ENCODE results near the gene TYW1B.
A peak's percentile ranks its signal among the peaks of the same experiment; 100 is the strongest.
"Not testable (repeated sequence)": the region's sequence is repeated elsewhere in the genome, so short reads cannot be mapped to it uniquely, and the experiment has no call there.

The TYW1B gene

DNA sequence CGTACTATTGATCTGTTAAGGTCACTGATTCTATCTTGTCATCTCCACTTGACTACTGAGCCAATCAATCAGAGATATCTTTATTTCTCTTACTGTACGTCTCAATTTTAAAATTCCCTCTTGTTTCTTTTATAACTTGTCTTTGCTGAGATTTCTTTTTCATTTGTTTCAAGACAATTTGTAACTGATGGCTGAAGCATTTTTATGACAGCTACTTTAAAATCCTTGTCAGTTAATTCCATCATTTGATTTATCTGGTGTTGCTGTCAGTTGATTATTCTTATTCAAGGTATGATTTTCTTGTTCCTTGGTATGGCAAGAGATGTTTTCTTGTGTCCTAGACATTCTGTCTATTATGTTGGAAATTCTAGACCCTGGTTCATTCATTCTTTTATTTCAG, 76.6 kb downstream of the TYW1B start:
- DNase-seq = no peak

DNA sequence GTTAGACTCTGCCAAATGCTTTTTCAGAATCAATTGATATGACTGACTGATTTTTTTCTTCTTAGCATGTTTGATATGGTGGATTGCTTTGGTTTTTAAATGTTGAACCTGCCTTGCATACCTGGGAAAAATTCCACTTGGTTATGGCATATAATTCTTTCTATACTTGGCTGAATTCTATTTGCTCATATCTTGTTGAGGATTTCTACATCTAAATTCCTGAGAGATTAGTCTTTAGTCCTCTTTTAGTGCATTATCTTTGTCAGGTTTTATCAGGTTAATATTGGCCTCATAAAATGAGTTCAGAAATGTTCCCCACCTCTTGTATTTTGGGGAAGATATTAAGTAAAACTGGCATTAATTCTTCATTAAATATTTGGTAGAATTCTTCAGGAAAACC, 79.4 kb downstream of the TYW1B start:
- DNase-seq = peak; percentile 33

DNA sequence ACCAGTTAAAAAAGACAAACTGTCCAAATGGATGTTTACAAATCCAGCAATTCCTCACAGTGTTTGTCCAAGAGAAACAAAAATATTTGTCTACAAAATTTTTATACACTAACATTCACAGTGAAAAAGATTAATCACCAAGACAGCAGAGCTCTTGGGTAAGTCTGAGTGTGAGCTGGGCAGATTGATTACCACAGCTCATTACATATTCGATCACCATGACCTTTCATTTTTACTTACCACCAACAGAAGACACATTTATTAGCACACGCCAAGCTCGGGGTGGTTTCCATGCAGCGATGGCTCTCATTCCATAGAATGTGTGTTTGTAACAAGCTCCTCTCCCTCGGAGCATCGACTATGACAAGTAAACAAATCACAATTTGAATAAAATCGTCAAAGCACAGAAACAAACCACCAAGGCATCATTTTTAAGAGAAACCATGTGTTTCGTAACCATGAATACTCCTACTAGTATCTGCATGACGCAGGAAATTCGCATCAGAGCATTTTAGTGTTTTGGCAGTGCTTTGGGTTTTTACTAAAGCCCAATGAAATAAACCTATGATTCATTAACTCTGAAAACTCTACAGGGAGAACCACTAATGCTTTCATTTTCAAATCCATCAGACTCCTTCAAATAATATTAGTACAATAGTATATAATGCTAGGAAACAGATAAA, 83.6 kb downstream of the TYW1B start:
- DNase-seq = peak; percentile 67

DNA sequence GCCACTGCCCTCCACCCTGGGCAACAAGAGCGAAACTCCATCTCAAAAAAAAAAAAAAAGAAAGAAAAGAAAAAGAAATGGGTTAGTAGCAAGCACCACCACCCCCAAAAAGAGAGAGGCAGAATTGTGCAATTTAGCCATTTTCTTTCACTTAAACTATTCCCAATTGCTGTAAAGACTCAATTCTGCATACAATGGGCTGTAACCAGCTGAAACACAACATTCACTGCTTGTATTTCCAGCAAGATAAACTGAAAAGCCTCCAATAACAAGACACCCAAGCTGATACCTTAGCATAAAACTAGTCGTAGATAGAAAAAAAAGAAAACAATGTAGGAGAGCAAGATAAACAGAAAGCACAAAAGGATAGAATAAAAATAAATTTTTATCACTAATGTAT, 84.2 kb downstream of the TYW1B start:
- DNase-seq = not testable (repeated sequence)

DNA sequence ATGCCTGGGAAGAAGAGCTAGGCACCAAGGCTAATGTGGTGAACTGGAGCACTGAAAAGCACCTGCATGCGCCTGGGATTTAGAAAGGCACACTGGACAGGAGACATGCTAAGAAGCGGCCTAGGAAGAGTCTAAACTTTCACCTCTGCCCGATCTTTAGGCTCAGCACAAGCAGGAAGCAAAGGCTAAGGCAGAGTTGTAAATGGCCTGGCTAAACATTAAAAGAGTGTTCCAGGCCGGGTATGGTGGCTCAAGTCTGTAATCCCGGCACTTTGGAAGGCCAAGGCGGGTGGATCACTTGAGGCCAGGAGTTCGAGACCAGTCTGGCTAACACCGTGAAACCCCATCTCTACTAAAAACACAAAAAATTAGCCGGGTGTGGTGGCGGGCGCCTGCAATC, 88.3 kb downstream of the TYW1B start:
- not testable (repeated sequence) for DNase-seq

DNA sequence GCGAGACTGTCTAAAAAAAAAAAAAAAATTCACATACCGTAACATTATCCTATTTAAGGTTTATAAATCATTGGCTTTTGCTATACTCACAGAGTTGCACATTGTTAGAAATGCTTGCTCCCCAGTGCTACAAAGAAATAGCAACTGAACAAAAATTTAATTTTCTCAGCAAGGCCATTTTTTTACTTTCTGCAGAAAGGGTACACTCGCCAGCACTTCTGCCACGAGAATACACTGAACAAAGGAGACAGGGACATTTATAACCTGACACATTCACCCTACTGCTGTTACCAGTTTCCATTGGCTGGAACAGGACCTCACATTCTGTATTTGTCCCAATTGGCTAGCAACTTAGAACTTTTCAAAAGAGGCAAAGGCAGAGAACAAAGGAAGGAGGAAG, 92.1 kb downstream of the TYW1B start:
- DNase-seq = not testable (repeated sequence)

DNA sequence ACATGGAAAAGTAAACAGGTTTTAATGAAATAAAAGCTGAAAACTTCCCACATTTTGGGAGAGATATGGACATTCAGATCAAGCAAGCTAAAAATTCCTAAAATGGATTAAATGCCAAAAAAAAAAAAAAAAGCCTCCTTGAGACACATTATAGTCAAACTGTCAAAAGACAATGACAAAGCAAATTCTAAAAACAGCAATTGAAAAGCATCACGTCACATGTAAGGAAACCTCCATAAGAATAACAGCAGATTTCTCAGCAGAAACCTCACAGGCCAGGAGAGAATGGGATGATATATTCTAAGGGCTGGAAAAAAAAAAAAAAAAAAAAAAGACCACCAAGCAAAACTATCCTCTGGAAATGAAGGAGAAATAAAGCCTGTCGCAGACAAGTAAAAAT, 97.2 kb downstream of the TYW1B start:
- DNase-seq = not testable (repeated sequence)

DNA sequence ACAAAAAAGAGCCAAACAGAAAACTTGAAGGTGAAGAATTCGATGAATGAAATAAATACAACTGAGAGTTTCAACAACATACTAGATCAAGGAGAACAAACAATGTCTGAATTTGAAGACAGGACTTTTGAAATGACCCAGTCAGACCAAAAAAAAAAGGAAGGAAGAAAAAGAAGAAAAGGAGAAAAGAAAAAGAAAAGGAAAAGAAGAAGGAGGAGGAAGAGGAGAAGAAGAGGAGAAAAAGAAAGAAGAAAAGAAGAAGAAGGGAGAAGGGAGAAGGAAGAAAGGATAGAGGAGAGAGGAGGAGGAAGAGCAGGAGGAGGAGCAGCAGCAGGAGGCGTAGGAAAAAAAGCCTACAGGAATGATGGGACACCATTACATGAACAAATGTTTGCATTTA, 97.6 kb downstream of the TYW1B start:
- DNase-seq = not testable (repeated sequence)

DNA sequence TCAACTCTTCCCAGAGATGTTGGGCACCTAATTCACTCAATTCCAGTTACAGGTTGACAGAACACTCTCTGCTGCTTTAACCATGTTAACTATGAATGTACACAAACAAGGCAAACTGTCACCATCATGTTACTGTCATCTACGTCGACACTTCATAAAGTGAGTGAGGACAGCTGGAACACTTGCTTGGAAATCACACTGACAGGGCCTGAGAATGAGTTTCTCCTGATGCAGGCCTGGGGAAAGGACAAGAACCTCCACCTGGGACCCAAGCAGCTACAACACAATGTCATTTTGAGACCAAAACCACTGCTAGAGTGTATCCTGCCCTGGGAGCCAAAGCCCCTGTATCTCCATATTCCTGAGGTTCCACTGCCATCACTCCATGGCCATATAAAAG, 98.9 kb downstream of the TYW1B start:
- DNase-seq = not testable (repeated sequence)

DNA sequence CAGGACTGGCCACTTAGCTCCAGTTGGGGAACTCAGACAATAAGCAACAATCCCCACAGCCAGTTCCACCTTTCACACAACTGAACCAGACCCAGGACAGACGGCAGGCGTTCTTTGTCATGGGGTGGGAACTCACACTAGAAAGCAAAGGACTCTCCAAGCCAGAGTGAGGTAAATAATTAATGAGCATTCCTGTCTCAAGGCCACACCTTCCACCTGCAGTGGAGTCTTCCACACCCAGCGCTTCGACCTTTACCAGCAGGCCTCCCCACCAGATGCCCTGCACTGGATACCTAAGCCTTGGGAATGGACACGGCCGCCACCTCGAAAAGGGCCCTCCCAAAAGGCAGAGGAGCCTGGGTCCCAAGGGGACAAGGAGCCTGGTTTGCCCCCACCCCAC, 105.3 kb downstream of the TYW1B start:
- not testable (repeated sequence) for DNase-seq

DNA sequence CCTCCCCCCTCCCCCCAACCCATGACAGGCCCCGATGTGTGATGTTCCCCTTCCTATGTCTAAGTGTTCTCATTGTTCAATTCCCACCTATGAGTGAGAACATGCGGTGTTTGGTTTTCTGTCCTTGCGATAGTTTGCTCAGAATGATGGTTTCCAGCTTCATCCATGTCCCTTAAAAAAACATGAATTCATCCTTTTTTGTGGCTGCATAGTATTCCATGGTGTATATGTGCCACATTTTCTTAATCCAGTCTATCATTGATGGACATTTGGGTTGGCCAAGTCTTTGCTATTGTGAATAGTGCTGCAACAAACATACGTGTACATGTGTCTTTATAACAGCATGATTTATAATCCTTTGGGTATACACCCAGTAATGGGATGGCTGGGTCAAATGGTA, 107.1 kb downstream of the TYW1B start:
- DNase-seq = not testable (repeated sequence)

DNA sequence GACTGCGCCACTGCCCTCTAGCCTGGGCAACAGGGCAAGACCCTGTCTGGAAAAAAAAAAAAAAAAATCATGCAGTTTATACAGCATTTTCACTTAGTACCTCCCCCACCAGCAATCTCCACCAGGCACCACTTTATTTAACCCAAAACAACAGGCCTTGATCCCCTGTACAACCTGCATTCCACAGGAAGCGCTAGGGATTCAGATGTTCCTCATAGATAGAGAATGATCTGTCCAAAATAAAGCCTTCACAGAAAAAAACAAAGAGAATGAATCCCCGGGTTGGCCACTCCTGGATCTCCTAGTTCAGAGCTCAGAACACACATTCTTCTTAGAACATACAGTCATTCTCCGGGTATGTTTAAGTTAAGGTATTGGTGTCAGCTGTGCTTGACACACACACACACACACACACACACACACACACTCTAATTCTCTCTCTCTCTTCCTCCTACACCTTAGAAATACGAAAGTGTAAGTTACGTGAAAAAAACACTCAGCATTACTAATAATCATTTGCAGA, 110.7 kb downstream of the TYW1B start:
- peak; percentile 49 for DNase-seq

DNA sequence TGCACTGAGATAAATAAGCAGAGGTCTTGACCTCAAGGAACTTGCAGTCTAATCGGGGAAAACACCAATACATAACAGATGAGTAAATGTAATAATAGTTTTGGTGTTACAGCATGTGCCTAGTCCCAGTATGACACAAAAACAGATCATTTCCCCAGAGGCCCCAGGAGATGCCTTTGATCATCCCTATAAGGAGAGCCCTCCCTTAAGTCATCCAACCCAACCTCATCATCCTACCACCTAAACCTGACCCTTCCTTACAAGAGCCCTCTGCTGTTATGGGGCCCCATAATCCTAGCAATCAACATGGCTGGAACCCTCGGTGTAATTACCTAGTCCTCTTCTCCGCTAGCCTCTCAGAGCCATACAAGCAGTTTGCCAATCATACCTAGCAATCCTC, 116.1 kb downstream of the TYW1B start:
- DNase-seq = not testable (repeated sequence)

DNA sequence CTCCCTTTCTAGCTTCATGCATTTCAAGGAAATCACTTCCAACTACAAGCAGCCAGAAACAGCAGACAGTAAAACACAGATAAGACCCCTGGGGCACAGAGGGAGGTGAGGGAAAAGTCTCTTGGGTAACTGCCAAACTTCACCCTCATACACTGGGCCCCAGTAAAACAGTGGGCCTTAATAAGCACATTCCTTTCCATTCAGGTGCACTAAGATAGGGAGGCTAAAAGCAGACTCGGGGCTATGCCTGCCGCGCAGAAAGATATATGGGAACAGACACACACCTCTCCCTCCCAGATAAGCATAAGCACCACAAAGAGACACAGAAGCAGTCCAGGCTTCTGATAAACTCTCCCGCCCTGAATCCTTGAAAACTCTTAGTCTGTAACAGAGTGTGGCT, 117.0 kb downstream of the TYW1B start:
- no peak for DNase-seq

DNA sequence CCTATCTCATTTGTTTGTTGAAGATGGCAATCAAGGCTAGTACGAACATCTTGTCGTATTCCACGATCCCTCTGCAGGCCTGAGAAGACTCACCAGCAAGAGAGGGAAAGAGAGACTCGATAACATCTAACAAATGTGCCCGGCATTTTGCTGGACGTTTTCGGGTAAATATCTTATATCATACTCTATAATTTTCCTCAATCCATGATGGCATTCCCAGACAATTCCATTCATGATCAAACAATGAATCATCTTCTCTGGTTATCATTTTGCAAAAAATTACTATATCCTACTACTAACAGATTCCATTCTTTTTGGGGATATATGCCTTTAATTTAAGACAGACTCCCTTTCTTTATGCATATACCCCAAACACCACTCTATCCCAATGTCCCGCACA, 118.1 kb downstream of the TYW1B start:
- DNase-seq = peak; percentile 60

DNA sequence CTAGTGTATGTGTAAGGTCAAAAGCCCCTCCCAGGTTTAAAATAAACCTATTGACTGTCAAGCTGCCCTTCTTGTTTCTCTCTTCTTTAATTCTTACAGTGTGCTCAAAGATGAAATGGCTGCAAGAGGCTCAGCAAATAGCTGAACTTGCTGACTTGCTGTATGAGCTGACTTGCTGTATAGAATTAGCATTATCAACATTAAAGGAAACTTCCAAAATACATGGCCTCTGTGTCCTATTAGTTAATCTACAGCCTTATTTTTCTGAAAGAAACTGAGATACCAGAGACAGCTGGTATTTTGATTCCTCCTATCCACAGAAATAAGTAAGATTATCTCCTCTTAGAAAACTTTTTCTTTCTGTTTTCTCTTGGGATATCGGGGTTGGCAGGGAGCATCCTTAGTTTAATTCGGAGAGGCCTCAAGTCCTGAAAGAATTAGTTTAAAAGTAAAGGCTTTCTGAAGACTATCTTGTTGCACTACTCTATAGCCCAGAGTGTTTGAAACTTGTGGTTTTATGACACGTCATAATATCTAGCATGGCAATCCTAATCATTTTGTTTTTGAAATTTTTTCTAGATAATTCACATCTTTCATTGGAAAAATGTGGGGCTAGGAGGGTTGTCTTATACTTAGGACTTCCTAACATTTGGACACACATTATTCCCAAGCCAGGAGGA, 119.5 kb downstream of the TYW1B start:
- DNase-seq = peak; percentile 20

DNA sequence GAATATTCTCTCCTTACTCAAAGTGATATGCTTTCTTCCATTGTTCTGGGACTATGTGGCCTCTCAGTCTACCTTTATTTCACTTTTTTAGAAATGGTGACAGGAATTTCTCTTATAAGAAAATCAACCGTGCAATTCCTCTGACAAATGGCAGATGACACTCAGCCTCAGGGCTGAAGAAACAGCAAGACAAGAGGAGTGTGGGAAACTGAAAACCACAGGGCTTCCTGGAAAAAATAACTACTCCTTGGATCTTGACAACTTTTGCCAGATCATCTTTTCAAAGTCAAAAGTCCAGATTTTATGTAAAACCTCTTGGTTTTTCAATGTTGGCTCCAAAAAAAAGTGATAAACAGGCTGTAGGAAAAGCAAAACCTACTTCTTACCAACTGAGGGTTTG, 121.5 kb downstream of the TYW1B start:
- peak; percentile 16 for DNase-seq

DNA sequence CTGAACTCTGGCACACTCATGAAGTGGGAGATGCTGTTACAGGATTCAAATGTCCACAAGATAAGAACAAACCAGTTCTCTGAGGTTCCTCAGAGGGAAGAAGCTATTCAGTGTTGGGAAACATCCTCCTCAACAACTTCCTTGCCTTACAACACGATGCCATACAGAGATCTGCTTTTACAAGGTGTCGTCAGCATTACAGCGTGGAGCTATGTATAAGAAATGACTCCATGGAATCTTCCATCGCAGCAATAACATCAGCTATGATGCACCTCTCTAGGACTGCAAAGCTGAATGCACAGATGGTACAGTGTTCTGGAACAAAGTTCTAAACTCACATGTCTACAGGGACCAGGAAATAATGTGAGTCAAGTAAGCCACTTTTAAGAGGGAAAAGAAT, 122.3 kb downstream of the TYW1B start:
- DNase-seq = not testable (repeated sequence)

DNA sequence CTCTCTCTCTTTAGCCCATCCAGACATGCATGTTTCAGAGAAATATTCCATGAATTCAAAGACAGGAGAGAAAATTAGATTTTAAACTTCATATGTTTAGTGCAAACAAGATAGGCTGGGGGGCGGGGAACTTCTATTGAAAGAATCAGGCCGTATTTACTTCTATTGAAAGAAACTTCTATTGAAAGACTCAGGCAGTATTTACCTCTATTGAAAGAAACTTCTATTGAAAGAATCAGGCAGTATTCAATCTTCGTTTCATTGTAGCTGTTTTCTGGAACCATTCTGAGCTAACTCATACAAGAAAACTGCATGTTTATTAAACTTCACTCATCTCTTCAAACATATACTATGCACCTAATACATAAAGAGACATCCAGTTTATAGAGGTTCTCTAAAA, 123.1 kb downstream of the TYW1B start:
- no peak for DNase-seq

DNA sequence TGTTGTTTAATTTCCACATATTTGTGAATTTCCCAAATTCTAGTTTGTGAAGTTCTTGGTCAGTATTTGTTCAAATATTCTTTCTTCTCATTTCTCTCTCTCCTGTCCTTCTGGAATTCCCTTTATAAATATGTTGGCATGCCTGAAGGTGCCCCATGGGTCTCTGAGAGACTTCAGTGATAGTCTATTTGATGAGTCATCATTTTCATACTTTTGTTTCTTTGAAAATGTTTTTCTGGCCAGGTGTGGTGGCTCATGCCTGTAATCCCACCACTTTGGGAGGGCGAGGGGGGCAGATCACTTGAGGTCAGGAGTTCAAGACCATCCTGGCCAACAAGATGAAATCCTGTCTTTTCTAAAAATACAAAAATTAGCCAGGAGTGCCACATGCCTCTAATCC, 127.5 kb downstream of the TYW1B start:
- DNase-seq = not testable (repeated sequence)

DNA sequence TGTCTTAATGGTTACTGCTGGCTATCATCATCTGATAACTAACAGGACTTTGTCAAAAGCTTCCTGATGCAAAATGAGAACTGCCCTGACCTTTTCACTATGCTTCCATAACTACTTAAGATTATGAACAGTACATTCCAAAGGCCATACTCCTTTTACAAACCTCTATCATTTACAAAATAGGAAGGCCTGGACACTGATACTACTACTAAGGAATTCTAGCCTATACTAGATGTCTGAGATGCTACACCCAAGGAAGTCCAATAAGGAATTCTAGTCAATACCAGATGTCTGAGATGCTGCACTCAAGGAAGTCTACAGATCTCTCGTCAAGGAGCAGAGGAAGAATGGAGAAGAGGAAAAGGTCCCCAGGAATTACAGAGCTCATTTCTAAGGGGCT, 130.9 kb downstream of the TYW1B start:
- DNase-seq = peak; percentile 21

DNA sequence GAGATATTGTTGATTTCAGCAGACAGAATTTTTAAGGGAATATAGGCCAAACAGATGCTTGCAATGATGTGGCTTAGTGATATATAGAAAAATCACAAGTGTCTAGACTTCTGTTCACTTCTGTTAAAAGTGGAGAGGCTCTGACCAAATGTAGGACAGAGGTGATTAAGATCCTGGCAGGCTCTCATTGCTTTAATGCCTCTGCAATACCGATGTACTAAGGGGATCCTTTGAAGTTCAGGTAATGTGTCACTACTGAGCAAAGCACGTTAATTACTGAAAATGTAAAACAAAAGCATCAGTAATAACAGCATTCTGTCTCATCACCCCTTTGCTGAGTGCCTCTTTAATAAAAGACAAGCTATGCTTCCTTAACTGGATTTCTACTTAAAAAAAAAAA, 131.4 kb downstream of the TYW1B start:
- not testable (repeated sequence) for DNase-seq

DNA sequence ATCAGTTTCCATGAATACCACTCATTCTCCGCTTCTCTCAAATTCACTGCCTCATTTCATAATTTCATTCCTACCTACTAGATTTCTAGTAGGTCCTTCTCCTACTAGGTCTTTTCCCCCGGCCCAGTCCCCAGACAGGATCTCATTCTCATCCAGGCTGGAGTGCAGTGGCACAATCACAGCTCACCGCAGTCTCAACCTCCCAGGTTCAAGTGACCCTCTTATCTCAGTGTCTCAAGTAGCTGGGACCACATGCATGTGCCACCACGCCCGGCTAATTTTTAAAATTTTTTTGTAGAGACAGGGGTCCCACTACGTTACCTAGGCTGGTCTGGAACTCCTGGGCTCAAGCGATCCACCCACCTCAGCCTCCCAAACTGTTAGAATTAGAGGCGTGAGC, 132.5 kb downstream of the TYW1B start:
- not testable (repeated sequence) for DNase-seq

DNA sequence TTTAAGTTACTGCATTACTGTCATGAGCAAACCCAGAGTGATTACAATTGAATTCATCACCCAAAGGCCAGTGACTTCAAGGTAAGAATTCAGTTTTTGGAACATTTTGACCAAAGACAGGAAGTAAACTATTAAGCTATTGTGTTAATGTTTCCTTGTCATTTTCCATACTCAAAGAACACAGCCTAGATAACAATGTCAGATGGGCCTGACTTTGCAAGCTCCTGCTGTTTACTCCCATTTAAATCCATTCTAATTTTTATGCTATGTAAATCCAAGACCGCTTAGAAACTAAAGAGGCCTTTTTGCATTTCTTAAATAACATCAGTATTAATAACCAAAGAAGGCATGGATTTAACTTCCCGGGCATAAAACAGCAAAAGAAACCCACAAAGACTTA, 136.6 kb downstream of the TYW1B start:
- DNase-seq = not testable (repeated sequence)
